ENCODE measurements around the gene MRM3.
"Not testable (repeated sequence)": the region's sequence is repeated elsewhere in the genome, so short reads cannot be mapped to it uniquely, and the experiment has no call there.

The MRM3 gene

DNA sequence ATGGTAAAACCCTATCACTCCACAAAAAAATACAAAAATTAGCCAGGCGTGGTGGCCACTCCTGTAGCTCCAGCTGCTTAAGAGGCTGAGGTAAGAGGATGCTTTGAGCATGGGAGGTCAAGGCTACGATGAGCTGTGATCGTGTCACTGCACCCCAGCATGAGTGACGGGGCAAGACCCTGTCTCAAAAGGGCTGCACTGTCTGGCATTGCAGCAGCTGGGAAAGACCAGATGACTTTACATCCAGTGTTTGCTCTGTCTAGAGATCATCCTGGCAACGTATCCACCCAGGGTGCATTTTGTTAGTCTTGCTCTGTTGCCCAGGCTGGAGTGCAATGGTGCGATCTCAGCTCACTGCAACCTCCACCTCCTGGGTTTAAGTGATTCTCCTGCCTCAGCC, 52.0 kb downstream of the MRM3 start:
- H3K36me3 ChIP-seq (ENCODE audit: control insufficient read depth, low read length) = no peaks in the 10 kb centered on the region
- H3K27me3 ChIP-seq (ENCODE audit: control insufficient read depth, low read length) = no peaks in the 10 kb centered on the region
- no peaks in the 10 kb centered on the region for H3K9me2 ChIP-seq (replicated peaks; ENCODE audit: control insufficient read depth, low read length)
- no peak for TF ChIP-seq EZH2phosphoT487 (IDR thresholded peaks at IDR 0.05; ENCODE audit: borderline replicate concordance, low read length)
- TF ChIP-seq, protein P1, sequence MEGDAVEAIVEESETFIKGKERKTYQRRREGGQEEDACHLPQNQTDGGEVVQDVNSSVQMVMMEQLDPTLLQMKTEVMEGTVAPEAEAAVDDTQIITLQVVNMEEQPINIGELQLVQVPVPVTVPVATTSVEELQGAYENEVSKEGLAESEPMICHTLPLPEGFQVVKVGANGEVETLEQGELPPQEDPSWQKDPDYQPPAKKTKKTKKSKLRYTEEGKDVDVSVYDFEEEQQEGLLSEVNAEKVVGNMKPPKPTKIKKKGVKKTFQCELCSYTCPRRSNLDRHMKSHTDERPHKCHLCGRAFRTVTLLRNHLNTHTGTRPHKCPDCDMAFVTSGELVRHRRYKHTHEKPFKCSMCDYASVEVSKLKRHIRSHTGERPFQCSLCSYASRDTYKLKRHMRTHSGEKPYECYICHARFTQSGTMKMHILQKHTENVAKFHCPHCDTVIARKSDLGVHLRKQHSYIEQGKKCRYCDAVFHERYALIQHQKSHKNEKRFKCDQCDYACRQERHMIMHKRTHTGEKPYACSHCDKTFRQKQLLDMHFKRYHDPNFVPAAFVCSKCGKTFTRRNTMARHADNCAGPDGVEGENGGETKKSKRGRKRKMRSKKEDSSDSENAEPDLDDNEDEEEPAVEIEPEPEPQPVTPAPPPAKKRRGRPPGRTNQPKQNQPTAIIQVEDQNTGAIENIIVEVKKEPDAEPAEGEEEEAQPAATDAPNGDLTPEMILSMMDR (IDR thresholded peaks at IDR 0.05; ENCODE audit: low read depth, low read length, poor library complexity, severe bottlenecking) = no peak
- no peak overlapping the region for H3K4me2 ChIP-seq (ENCODE audit: low read length)
- no peak overlapping the region for H3K27ac ChIP-seq (ENCODE audit: low read depth, low read length)
- H3K9me3 ChIP-seq (ENCODE audit: control insufficient read depth, insufficient read depth, low read length) = no peaks in the 10 kb centered on the region
- H4K20me1 ChIP-seq (ENCODE audit: control insufficient read depth, insufficient read depth, low read depth, low read length) = no peaks in the 10 kb centered on the region
- no peaks in the 10 kb centered on the region for H3K4me1 ChIP-seq (ENCODE audit: control insufficient read depth, low read length)
- H3F3A ChIP-seq (ENCODE audit: control insufficient read depth, insufficient read depth) = no peaks in the 10 kb centered on the region
- H3K4me3 ChIP-seq (ENCODE audit: low read length) = no peak overlapping the region
- no peaks in the 10 kb centered on the region for H3K79me2 ChIP-seq (ENCODE audit: control insufficient read depth, low read length)

DNA sequence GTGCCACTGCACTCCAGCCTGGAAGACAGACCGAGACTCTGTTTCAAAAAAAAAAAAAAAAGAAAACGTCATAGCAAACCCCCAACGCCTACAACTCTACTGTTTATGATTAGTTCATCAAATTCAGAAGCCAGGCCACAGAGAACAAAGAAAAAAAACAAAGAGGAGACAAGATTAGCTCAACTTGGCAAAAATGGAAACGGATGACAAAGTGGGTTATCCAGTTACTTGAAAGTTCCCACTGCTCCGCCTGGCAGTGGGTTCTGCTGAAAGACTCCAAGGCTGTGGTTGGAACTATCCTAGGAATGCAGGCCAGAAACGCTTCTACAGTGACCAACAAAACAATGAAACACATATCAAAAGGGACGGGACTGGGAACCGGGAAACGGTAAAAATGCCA, 53.1 kb downstream of the MRM3 start:
- Histone ChIP-seq H3K27me3 (ENCODE audit: control insufficient read depth, low read length) (no peaks in the 10 kb centered on the region), H3K4me1 (ENCODE audit: control insufficient read depth, low read length) (no peaks in the 10 kb centered on the region), H3K9me2 (replicated peaks; ENCODE audit: control insufficient read depth, low read length) (no peaks in the 10 kb centered on the region), H3K36me3 (ENCODE audit: control insufficient read depth, low read length) (no peaks in the 10 kb centered on the region), H3K4me3 (ENCODE audit: low read length) (no peak overlapping the region), H3K4me2 (ENCODE audit: low read length) (no peak overlapping the region), H3K79me2 (ENCODE audit: control insufficient read depth, low read length) (no peaks in the 10 kb centered on the region), H4K20me1 (ENCODE audit: control insufficient read depth, insufficient read depth, low read depth, low read length) (no peaks in the 10 kb centered on the region), H3K27ac (ENCODE audit: low read depth, low read length) (no peak overlapping the region), H3F3A (ENCODE audit: control insufficient read depth, insufficient read depth) (no peaks in the 10 kb centered on the region), H3K9me3 (ENCODE audit: control insufficient read depth, insufficient read depth, low read length) (no peaks in the 10 kb centered on the region)
- TF ChIP-seq, protein P1 (IDR thresholded peaks at IDR 0.05; ENCODE audit: low read depth, low read length, poor library complexity, severe bottlenecking) = no peak
- TF ChIP-seq EZH2phosphoT487 (IDR thresholded peaks at IDR 0.05; ENCODE audit: borderline replicate concordance, low read length) = no peak

DNA sequence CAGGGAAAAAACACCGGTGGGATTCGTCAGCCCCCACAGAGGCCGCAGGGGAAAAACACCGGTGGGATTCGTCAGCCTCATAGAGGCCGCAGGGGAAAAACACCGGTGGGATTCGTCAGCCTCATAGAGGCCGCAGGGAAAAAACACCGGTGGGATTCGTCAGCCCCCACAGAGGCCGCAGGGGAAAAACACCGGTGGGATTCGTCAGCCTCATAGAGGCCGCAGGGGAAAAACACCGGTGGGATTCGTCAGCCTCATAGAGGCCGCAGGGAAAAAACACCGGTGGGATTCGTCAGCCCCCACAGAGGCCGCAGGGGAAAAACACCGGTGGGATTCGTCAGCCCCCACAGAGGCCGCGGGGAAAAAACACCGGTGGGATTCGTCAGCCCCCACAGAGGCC, 53.6 kb downstream of the MRM3 start:
- H3K4me2 ChIP-seq (ENCODE audit: low read length); H3K27ac ChIP-seq (ENCODE audit: low read depth, low read length); H3K4me1 ChIP-seq (ENCODE audit: control insufficient read depth, low read length); H4K20me1 ChIP-seq (ENCODE audit: control insufficient read depth, insufficient read depth, low read depth, low read length); H3K4me3 ChIP-seq (ENCODE audit: low read length); H3K79me2 ChIP-seq (ENCODE audit: control insufficient read depth, low read length); H3K36me3 ChIP-seq (ENCODE audit: control insufficient read depth, low read length); H3K9me2 ChIP-seq (replicated peaks; ENCODE audit: control insufficient read depth, low read length); H3K27me3 ChIP-seq (ENCODE audit: control insufficient read depth, low read length); H3K9me3 ChIP-seq (ENCODE audit: control insufficient read depth, insufficient read depth, low read length); H3F3A ChIP-seq (ENCODE audit: control insufficient read depth, insufficient read depth): not testable (repeated sequence)

DNA sequence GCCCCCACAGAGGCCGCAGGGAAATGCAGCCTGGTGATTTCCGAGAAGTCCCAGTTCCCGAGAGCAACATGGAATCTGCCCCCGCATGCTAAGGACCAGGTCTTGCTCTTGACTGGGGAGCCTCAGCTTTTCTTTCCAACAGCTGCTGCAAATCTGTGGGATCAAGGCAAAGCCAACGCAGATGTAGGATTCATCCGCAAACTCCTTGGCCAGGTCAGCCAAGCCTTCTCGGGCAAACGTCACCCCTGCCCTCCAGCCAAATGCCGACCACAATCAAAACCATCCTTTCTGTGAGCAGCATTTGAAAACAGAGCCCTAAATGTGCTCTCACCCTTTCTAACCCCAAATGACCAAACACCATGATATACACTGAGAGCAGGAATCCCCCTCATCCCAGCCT, 54.0 kb downstream of the MRM3 start:
- H3K27ac ChIP-seq (ENCODE audit: low read depth, low read length) = no peak overlapping the region
- no peaks in the 10 kb centered on the region for H3K27me3 ChIP-seq (ENCODE audit: control insufficient read depth, low read length)
- H3K4me3 ChIP-seq (ENCODE audit: low read length) = no peak overlapping the region
- no peaks in the 10 kb centered on the region for H4K20me1 ChIP-seq (ENCODE audit: control insufficient read depth, insufficient read depth, low read depth, low read length)
- no peaks in the 10 kb centered on the region for H3K4me1 ChIP-seq (ENCODE audit: control insufficient read depth, low read length)
- TF ChIP-seq EZH2phosphoT487 (IDR thresholded peaks at IDR 0.05; ENCODE audit: borderline replicate concordance, low read length) = no peak
- TF ChIP-seq, protein P1 (IDR thresholded peaks at IDR 0.05; ENCODE audit: low read depth, low read length, poor library complexity, severe bottlenecking) = no peak
- H3K9me2 ChIP-seq (replicated peaks; ENCODE audit: control insufficient read depth, low read length) = no peaks in the 10 kb centered on the region
- no peak overlapping the region for H3K4me2 ChIP-seq (ENCODE audit: low read length)
- no peaks in the 10 kb centered on the region for H3F3A ChIP-seq (ENCODE audit: control insufficient read depth, insufficient read depth)
- no peaks in the 10 kb centered on the region for H3K36me3 ChIP-seq (ENCODE audit: control insufficient read depth, low read length)
- H3K79me2 ChIP-seq (ENCODE audit: control insufficient read depth, low read length) = no peaks in the 10 kb centered on the region
- no peaks in the 10 kb centered on the region; the same call in 1 of the 2 replicates for H3K9me3 ChIP-seq (ENCODE audit: control insufficient read depth, insufficient read depth, low read length)

All from DOHH2 (cell line).